ENCODE measurements around the gene TCF20.
A peak's percentile ranks its signal among the peaks of the same experiment; 100 is the strongest.

TCF20 gene

DNA sequence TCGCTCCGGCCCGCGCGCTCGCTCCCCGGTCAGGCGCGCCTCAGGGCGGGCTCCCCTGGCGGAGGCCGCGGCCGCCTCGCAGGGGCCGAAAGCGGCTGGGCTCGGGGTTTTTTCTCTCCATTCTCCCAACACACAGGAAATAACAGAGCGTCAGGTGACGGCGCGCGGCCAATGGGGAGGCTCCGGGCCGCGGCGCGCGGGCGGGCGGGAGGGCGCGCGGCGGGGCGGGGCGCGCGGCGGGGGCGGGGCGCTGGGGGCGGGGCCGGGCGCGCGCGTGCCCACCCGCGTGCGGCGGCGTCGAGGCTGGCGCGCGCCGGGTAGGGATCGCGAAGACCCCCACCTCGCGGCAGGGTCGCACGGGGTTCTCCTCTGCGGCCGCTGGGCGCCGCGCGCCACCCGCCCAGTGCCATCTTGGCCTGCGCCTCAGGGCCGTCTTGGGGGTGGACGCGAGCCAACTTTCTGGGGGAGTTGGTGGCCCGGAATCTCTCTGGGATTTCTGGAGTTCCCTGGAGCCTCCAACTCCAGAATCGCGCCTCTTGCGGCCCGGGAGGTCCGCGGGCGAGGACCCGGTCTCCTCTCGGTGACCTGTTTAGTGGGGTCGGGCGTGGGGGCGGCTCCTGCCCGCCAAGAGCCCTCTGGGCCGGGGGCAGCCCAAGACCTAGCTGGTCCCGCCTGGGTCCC, at the start of gene TCF20:
TCF20 (minus strand) TSS at position 144 of the 681 bp plus-strand sequence. CDS start 55,348 bp downstream, outside the sequence.
- ATAC-seq: peak; percentile 55
- TF ChIP-seq, protein P1, sequence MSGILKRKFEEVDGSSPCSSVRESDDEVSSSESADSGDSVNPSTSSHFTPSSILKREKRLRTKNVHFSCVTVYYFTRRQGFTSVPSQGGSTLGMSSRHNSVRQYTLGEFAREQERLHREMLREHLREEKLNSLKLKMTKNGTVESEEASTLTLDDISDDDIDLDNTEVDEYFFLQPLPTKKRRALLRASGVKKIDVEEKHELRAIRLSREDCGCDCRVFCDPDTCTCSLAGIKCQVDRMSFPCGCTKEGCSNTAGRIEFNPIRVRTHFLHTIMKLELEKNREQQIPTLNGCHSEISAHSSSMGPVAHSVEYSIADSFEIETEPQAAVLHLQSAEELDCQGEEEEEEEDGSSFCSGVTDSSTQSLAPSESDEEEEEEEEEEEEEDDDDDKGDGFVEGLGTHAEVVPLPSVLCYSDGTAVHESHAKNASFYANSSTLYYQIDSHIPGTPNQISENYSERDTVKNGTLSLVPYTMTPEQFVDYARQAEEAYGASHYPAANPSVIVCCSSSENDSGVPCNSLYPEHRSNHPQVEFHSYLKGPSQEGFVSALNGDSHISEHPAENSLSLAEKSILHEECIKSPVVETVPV (CRISPR knock-in tag; IDR thresholded peaks at IDR 0.05): no peak
- TF ChIP-seq GLIS3 (CRISPR knock-in tag; IDR thresholded peaks at IDR 0.05): no peak
- TF ChIP-seq, protein P2, sequence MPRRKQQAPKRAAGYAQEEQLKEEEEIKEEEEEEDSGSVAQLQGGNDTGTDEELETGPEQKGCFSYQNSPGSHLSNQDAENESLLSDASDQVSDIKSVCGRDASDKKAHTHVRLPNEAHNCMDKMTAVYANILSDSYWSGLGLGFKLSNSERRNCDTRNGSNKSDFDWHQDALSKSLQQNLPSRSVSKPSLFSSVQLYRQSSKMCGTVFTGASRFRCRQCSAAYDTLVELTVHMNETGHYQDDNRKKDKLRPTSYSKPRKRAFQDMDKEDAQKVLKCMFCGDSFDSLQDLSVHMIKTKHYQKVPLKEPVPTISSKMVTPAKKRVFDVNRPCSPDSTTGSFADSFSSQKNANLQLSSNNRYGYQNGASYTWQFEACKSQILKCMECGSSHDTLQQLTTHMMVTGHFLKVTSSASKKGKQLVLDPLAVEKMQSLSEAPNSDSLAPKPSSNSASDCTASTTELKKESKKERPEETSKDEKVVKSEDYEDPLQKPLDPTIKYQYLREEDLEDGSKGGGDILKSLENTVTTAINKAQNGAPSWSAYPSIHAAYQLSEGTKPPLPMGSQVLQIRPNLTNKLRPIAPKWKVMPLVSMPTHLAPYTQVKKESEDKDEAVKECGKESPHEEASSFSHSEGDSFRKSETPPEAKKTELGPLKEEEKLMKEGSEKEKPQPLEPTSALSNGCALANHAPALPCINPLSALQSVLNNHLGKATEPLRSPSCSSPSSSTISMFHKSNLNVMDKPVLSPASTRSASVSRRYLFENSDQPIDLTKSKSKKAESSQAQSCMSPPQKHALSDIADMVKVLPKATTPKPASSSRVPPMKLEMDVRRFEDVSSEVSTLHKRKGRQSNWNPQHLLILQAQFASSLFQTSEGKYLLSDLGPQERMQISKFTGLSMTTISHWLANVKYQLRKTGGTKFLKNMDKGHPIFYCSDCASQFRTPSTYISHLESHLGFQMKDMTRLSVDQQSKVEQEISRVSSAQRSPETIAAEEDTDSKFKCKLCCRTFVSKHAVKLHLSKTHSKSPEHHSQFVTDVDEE (CRISPR knock-in tag; IDR thresholded peaks at IDR 0.05): no peak
- no peak for TF ChIP-seq ARNTL (CRISPR knock-in tag; IDR thresholded peaks at IDR 0.05; ENCODE audit: borderline replicate concordance, low read depth)
- no peak for TF ChIP-seq RARB (CRISPR knock-in tag; IDR thresholded peaks at IDR 0.05)
- no peak for TF ChIP-seq ZFP30 (CRISPR knock-in tag; IDR thresholded peaks at IDR 0.05)

DNA sequence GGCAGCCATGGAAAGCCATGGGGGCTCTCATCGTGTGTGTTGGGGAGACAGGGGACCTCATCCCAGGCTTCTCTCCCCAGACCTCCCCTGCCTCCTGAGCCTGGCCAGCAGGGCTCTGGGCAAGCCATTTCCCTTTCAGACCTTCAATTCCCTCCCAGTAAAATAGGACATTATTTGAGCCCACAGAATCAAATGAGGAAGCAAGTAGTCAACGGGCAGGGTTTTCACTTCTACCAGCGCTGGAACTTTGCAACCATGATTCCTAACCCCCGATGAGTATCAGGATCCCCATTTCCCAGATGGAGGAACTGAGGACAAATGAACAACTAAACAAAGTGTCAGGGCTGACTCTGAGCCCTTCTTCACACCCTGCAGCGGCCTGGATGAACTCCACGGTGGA, 48.9 kb upstream of the TCF20 start:
- TF ChIP-seq ARNTL (CRISPR knock-in tag; IDR thresholded peaks at IDR 0.05; ENCODE audit: borderline replicate concordance, low read depth) (no peak), TOX (CRISPR knock-in tag; IDR thresholded peaks at IDR 0.05; ENCODE audit: borderline replicate concordance) (no peak), ZFP30 (CRISPR knock-in tag; IDR thresholded peaks at IDR 0.05) (no peak), TCF4 (CRISPR knock-in tag; IDR thresholded peaks at IDR 0.05; ENCODE audit: borderline replicate concordance) (no peak), ESRRG (CRISPR knock-in tag; IDR thresholded peaks at IDR 0.05) (no peak), BACH2 (CRISPR knock-in tag; IDR thresholded peaks at IDR 0.05; ENCODE audit: borderline replicate concordance) (no peak), PPARA (CRISPR knock-in tag; IDR thresholded peaks at IDR 0.05; ENCODE audit: borderline replicate concordance) (no peak), RARB (CRISPR knock-in tag; IDR thresholded peaks at IDR 0.05) (no peak), ZNF70 (CRISPR knock-in tag; IDR thresholded peaks at IDR 0.05) (no peak), ZNF565 (CRISPR knock-in tag; conservative IDR thresholded peaks at IDR 0.05; ENCODE audit: low read depth) (no peak), ZNF8 (CRISPR knock-in tag; IDR thresholded peaks at IDR 0.05) (no peak)
- TF ChIP-seq, protein P2 (CRISPR knock-in tag; IDR thresholded peaks at IDR 0.05): no peak
- ATAC-seq: no peak

DNA sequence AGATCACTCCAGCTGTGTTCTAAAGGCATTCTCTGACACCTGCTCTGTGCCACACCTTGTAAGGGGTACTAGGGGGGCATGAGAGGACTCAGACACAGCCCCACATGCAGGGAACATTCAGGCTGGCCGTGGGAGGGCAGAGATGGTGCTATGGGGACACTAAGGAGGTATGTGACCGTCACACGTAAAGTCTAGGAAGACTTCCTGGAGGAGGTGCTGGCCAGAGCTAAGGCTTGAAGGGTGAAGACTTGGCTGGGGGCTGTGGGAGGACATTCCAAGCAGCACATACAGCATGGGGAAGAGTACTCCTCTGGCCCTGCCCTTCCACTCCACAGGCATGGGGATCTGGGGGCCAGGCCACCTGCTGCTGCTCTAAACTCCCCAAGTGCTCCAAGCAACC, 48.5 kb upstream of the TCF20 start:
- TF ChIP-seq ZNF8 (CRISPR knock-in tag; IDR thresholded peaks at IDR 0.05): no peak
- no peak for TF ChIP-seq ZFP30 (CRISPR knock-in tag; IDR thresholded peaks at IDR 0.05)
- ATAC-seq: no peak

DNA sequence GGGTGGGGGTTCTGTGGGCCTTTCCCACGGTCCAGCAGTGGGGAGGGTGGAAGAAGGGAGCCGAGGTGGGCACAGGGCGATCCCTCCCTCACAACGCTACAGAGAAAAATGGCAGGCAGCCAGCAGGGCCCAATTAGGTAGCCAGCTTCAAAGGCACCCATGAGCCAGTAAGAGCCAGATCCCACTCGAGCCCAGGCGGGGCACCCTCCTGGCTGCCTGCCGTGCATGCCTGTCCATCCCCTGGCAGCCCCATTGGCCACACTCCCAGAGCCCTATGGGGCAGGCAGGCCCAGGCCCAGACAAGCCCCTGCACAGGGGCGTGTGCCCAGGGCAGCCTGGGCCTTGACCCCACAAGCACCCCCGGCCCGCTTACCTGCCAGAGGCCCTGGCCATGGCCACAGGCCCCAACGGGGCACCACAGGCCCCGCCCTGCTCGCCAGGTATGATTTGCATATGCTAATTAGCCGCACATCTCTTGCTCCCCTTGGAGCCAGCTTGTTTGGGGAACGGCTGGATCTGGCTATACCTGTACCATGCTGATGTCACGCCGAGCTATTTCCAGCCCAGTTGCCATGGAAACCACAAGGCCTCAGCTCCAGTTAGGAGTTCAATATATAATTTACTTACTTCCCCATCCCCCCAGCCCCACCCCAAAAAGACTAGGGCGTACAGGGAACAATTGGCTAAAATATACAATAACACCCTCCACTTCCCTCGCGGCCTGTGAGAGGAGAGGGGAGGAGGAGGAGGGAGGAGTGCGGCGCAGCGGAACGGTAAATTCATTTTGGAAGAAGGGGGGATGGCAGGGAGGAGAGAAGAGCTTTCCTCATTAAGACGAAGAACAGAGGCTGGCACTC, 47.5 kb upstream of the TCF20 start:
- TF ChIP-seq GLIS3 (CRISPR knock-in tag; IDR thresholded peaks at IDR 0.05): no peak
- TF ChIP-seq, protein P3, sequence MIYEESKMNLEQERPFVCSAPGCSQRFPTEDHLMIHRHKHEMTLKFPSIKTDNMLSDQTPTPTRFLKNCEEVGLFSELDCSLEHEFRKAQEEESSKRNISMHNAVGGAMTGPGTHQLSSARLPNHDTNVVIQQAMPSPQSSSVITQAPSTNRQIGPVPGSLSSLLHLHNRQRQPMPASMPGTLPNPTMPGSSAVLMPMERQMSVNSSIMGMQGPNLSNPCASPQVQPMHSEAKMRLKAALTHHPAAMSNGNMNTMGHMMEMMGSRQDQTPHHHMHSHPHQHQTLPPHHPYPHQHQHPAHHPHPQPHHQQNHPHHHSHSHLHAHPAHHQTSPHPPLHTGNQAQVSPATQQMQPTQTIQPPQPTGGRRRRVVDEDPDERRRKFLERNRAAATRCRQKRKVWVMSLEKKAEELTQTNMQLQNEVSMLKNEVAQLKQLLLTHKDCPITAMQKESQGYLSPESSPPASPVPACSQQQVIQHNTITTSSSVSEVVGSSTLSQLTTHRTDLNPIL (CRISPR knock-in tag; IDR thresholded peaks at IDR 0.05; ENCODE audit: low read depth): no peak
- TF ChIP-seq CSDC2 (CRISPR knock-in tag; IDR thresholded peaks at IDR 0.05): no peak
- TF ChIP-seq, protein P1 (CRISPR knock-in tag; IDR thresholded peaks at IDR 0.05): no peak

More for the DNA sequence above, 47.5 kb upstream of the TCF20 start:
- no peak; the same call in 2 of the 3 replicates for ATAC-seq
